A549 (cell line): ENCODE data around the gene LOXHD1. TPM values are rescaled to one million over a fixed set of nuclear protein-coding genes. Genes with fewer than 3 reads are reported as not detected.

Source experiments
- ATAC-seq, 2 experiments: fragments of 200-7000 bp in 1 of 2; fragments of >200 bp in 1 of 2; cut with Nextera tagmentation in 1 of 2; cut with Tn5 transposase in 1 of 2; 3 replicates each; pipeline versions ENCODE4 v1.8.0 to v1.9.1; 2018 to 2020; ENCODE audit warnings: mild to moderate bottlenecking in 1 of 2, moderate library complexity in 1 of 2
- CTCF ChIA-PET: fragments of 300-600 bp; sonication (Branson Sonifier 250); formaldehyde crosslinking; extraction: SDS; loops from one replicate; lab custom pipeline; 2021; ENCODE audit warnings: antibody characterized with exemption, inconsistent platforms; lab: Yijun Ruan, JAX
- POLR2A ChIA-PET: fragments of 350-600 bp; formaldehyde crosslinking; extraction: SDS; loops from one replicate; lab custom pipeline; 2021; ENCODE audit warnings: antibody characterized with exemption, inconsistent platforms; lab: Yijun Ruan, JAX
- DNase-seq, 2 experiments: peaks; one replicate each; pipeline versions ENCODE4 v3.0.0 to v3.0.0-alpha.2; 2011 to 2016; ENCODE audit warnings: low read depth in 1 of 2, low spot score in 1 of 2
- FAIRE-seq: peaks from 2 replicates; lab custom pipeline; 2011; peaks lifted over from hg19 to GRCh38; lab: Jason Lieb, UNC
- H3K27ac ChIP-seq, 2 experiments: fragments of >200 bp; sonication (Bioruptor Twin); formaldehyde crosslinking; 3 replicates each; pipeline ENCODE4 v1.5.1; 2016 to 2017
- H3K4me1 ChIP-seq: fragments of >200 bp; sonication (Bioruptor Twin); formaldehyde crosslinking; 3 replicates; pipeline ENCODE4 v1.6.1; 2016
- H3K4me2 ChIP-seq: fragments of >200 bp; sonication (Bioruptor Twin); formaldehyde crosslinking; 3 replicates; pipeline ENCODE4 v1.6.1; 2016
- H3K4me3 ChIP-seq: fragments of >200 bp; sonication (Bioruptor Twin); formaldehyde crosslinking; 3 replicates; pipeline ENCODE4 v1.5.1; 2016
- H3K9me3 ChIP-seq: fragments of >200 bp; sonication (Bioruptor Twin); formaldehyde crosslinking; 3 replicates; pipeline ENCODE4 v1.6.1; 2016
- EHMT2 ChIP-seq: fragments of 200-600 bp; sonication (generic); IDR thresholded peaks from 2 replicates; pipeline ENCODE4 v1.6.1; 2016; ENCODE audit warnings: antibody characterized with exemption, low read depth, mild to moderate bottlenecking, moderate library complexity
- ESRRA ChIP-seq: fragments of 150-350 bp; IDR thresholded peaks from 2 replicates; pipeline ENCODE4 v1.6.1; 2014; ENCODE audit warnings: mild to moderate bottlenecking, low read length, borderline replicate concordance
- FOXS1 ChIP-seq: fragments of 250-450 bp; sonication (Bioruptor Pico); IDR thresholded peaks from 2 replicates; pipeline ENCODE4 v1.5.0; 2020; ENCODE audit warnings: mild to moderate bottlenecking, moderate library complexity
- GATA3 ChIP-seq: IDR thresholded peaks from 2 replicates; pipeline ENCODE4 v1.6.1; 2012; ENCODE audit warnings: borderline replicate concordance
- HOXB13 ChIP-seq: fragments of 250-450 bp; sonication (Bioruptor Pico); IDR thresholded peaks from 2 replicates; pipeline ENCODE4 v1.5.0; 2020; ENCODE audit warnings: low read depth, mild to moderate bottlenecking, moderate library complexity
- JUN ChIP-seq, 2 experiments: fragments of >200 bp; sonication (Bioruptor Twin); formaldehyde crosslinking; IDR thresholded peaks; 2 replicates in 1 of 2; 3 replicates in 1 of 2; pipeline ENCODE4 v1.6.1; 2016 to 2017
- PHF8 ChIP-seq: fragments of 200-600 bp; sonication (generic); IDR thresholded peaks from 2 replicates; pipeline ENCODE4 v1.6.1; 2016; ENCODE audit warnings: low read depth, mild to moderate bottlenecking, antibody characterized with exemption, moderate library complexity, borderline replicate concordance
- POLR2AphosphoS2 ChIP-seq: conservative IDR thresholded peaks from 2 replicates; pipeline ENCODE4 v1.6.1; 2012; ENCODE audit warnings: low read length, improper control_type of control experiment, inconsistent platforms
- RAD21 ChIP-seq, 2 experiments: fragments of >200 bp in 1 of 2; sonication (Bioruptor Twin) in 1 of 2; formaldehyde crosslinking in 1 of 2; IDR thresholded peaks in 1 of 2; conservative IDR thresholded peaks in 1 of 2; 2 replicates in 1 of 2; 3 replicates in 1 of 2; pipeline ENCODE4 v1.6.1; 2012 to 2018; ENCODE audit warnings: inconsistent platforms in 1 of 2
- SMC3 ChIP-seq: fragments of >200 bp; sonication (Bioruptor Twin); formaldehyde crosslinking; IDR thresholded peaks from 3 replicates; pipeline ENCODE4 v1.6.1; 2018; ENCODE audit warnings: inconsistent platforms
- ZFP36 ChIP-seq: fragments of 450-650 bp; IDR thresholded peaks from 2 replicates; pipeline ENCODE4 v1.6.1; 2014; ENCODE audit warnings: borderline replicate concordance; ENCODE audit not compliant: partially characterized antibody
- ZNF302 ChIP-seq: fragments of 250-450 bp; sonication (Bioruptor Pico); IDR thresholded peaks from 2 replicates; pipeline ENCODE4 v1.9.0; 2021; ENCODE audit warnings: inconsistent platforms, mild to moderate bottlenecking, moderate library complexity
- WGBS: methylation state at CpG from one replicate; pipeline ENCODE4 v1.1.6; 2017; ENCODE audit errors: missing lambda C conversion rate; 5-methylcytosine and 5-hydroxymethylcytosine counted together
- polyA plus RNA-seq, 4 experiments: library from polyadenylated mRNA; depleted of rRNA in 3 of 4; stranded (reverse); fragments of >200 nt; fragmentation: RNase III in 1 of 4; extraction: RNeasy Plus Mini Kit Qiagen cat#74134 plus additional on column Dnase treatment in 1 of 4; gene quantifications; 2 replicates in 3 of 4; 3 replicates in 1 of 4; pipeline ENCODE4 v1.2.3, GENCODE V29; 2011 to 2017
- TF ChIP-seq, protein P1 (sequence below): fragments of >200 bp; sonication (Bioruptor Twin); formaldehyde crosslinking; IDR thresholded peaks from 3 replicates; pipeline ENCODE4 v1.6.1; 2016
- TF ChIP-seq, protein P2 (sequence below): IDR thresholded peaks from 2 replicates; pipeline ENCODE4 v1.6.1; 2012
- TF ChIP-seq, protein P3 (sequence below): fragments of 250-450 bp; sonication (Bioruptor Pico); IDR thresholded peaks from 2 replicates; pipeline ENCODE4 v1.5.0; 2021; ENCODE audit warnings: mild to moderate bottlenecking, moderate library complexity, borderline replicate concordance
- TF ChIP-seq, protein P4 (sequence below): fragments of >200 bp; sonication (Bioruptor Twin); formaldehyde crosslinking; IDR thresholded peaks from 3 replicates; pipeline ENCODE4 v1.5.1; 2016

Gene LOXHD1
- polyA plus RNA-seq, 2 of the 4 experiments (the other 2 are of a cell fraction): not detected

DNA sequence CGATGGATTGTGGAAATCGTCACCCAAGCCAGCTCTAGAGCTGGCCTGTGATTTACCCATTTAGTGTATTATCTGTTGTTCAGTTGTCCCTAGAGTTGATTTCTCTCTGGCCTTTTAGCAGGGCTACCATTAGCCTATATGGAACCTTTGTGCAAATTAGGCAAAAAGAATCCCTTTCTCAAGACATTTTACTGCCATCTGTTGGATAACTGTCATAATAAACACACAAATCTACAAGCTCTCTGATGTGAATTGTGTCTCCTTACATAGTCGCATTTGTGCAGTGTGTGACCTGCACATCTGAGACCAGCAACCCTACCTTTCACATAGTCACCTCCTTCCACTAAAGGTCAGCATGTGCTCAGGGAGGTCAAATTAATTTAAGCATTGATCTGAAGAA lies 34.0 kb downstream of the LOXHD1 start:
- POLR2A ChIA-PET: interaction anchor here (1.0 kb wide), 1 partner anchor 342 kb away, joined by 3 read pairs; no protein-coding TSS in a partner anchor

DNA sequence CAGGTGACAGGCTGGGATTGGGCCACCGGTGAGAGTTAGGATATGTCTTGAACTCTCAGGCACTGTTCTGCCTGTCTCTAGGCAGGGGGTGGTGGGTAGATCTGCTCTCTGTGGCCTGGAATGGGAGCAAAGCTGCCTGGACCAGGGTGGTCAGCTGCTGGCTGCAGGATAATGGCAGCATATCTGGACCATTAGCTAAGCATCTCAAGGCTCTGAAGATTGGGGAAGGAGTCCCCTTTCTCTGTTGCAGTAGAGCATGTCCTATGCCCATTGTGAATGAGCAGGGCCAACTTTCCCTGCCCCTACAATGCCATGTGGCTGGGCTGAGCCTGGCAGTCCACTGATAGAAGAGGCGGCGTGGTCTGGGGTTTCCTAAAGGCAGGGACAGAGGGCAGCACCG lies 34.6 kb downstream of the LOXHD1 start:
- no peak for DNase-seq
- no peaks in the 10 kb centered on the region for H3K9me3 ChIP-seq
- no peak overlapping the region for H3K4me3 ChIP-seq
- no peak overlapping the region for H3K27ac ChIP-seq
- TF ChIP-seq, protein P1, sequence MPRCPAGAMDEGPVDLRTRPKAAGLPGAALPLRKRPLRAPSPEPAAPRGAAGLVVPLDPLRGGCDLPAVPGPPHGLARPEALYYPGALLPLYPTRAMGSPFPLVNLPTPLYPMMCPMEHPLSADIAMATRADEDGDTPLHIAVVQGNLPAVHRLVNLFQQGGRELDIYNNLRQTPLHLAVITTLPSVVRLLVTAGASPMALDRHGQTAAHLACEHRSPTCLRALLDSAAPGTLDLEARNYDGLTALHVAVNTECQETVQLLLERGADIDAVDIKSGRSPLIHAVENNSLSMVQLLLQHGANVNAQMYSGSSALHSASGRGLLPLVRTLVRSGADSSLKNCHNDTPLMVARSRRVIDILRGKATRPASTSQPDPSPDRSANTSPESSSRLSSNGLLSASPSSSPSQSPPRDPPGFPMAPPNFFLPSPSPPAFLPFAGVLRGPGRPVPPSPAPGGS: no peak
- TF ChIP-seq, protein P2, sequence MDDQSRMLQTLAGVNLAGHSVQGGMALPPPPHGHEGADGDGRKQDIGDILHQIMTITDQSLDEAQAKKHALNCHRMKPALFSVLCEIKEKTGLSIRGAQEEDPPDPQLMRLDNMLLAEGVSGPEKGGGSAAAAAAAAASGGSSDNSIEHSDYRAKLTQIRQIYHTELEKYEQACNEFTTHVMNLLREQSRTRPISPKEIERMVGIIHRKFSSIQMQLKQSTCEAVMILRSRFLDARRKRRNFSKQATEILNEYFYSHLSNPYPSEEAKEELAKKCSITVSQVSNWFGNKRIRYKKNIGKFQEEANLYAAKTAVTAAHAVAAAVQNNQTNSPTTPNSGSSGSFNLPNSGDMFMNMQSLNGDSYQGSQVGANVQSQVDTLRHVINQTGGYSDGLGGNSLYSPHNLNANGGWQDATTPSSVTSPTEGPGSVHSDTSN: no peak
- TF ChIP-seq HOXB13 (CRISPR knock-in tag) (no peak), JUN (IDR thresholded peaks at IDR 0.05) (no peak), ZNF302 (CRISPR knock-in tag) (no peak), PHF8 (no peak), GATA3 (no peak), ZFP36 (no peak), FOXS1 (CRISPR knock-in tag) (no peak), EHMT2 (no peak)
- TF ChIP-seq, protein P3, sequence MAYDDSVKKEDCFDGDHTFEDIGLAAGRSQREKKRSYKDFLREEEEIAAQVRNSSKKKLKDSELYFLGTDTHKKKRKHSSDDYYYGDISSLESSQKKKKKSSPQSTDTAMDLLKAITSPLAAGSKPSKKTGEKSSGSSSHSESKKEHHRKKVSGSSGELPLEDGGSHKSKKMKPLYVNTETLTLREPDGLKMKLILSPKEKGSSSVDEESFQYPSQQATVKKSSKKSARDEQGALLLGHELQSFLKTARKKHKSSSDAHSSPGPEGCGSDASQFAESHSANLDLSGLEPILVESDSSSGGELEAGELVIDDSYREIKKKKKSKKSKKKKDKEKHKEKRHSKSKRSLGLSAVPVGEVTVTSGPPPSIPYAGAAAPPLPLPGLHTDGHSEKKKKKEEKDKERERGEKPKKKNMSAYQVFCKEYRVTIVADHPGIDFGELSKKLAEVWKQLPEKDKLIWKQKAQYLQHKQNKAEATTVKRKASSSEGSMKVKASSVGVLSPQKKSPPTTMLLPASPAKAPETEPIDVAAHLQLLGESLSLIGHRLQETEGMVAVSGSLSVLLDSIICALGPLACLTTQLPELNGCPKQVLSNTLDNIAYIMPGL (CRISPR knock-in tag): no peak
- ChIA-PET POLR2A (interaction anchor here (1.0 kb wide), 1 partner anchor 342 kb away, joined by 3 read pairs; no protein-coding TSS in a partner anchor), CTCF (interaction anchor here (1.1 to 4.6 kb wide), 12 partner anchors 23 to 449 kb away, joined by 3 to 44 read pairs (median 3); a partner anchor contains a TSS)
- no peak for FAIRE-seq
- no peak overlapping the region for H3K4me2 ChIP-seq
- H3K4me1 ChIP-seq: no peaks in the 10 kb centered on the region
- WGBS: 52% methylated on average over 4 of the region's 4 CpGs
- ATAC-seq: no peak

More for the DNA sequence above, 34.0 kb downstream of the LOXHD1 start:
- no peak overlapping the region for H3K4me2 ChIP-seq
- CTCF ChIA-PET: interaction anchor here (1.0 to 4.6 kb wide), 13 partner anchors 23 to 450 kb away, joined by 3 to 44 read pairs (median 3); a partner anchor contains a TSS
- 69% methylated on average over 3 of the region's 3 CpGs for WGBS
- TF ChIP-seq, protein P1: no peak
- TF ChIP-seq SMC3: 0 out of 3 replicates have a peak, but pooled peaks have one; percentile 19
- TF ChIP-seq, protein P4, sequence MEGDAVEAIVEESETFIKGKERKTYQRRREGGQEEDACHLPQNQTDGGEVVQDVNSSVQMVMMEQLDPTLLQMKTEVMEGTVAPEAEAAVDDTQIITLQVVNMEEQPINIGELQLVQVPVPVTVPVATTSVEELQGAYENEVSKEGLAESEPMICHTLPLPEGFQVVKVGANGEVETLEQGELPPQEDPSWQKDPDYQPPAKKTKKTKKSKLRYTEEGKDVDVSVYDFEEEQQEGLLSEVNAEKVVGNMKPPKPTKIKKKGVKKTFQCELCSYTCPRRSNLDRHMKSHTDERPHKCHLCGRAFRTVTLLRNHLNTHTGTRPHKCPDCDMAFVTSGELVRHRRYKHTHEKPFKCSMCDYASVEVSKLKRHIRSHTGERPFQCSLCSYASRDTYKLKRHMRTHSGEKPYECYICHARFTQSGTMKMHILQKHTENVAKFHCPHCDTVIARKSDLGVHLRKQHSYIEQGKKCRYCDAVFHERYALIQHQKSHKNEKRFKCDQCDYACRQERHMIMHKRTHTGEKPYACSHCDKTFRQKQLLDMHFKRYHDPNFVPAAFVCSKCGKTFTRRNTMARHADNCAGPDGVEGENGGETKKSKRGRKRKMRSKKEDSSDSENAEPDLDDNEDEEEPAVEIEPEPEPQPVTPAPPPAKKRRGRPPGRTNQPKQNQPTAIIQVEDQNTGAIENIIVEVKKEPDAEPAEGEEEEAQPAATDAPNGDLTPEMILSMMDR: peak; percentile 29; the same call in 2 of the 3 replicates
- no peak for TF ChIP-seq ESRRA
- TF ChIP-seq HOXB13 (CRISPR knock-in tag): no peak
- TF ChIP-seq RAD21 (conservative IDR thresholded peaks at IDR 0.05 in 1 of 2, IDR thresholded peaks at IDR 0.05 in 1 of 2): peak; percentile 34 to 39; a peak in 2 of 5 replicates
- TF ChIP-seq POLR2AphosphoS2: no peak
- DNase-seq: peak in 1 of 2 experiments; percentile 11
- no peak for FAIRE-seq
- no peaks in the 10 kb centered on the region for H3K9me3 ChIP-seq
- no peaks in the 10 kb centered on the region for H3K4me1 ChIP-seq
- ATAC-seq: peak in 1 of 2 experiments; percentile 42; a peak in 2 of 6 replicates
- H3K27ac ChIP-seq: no peak overlapping the region
- H3K4me3 ChIP-seq: no peak overlapping the region
